ENCODE data around the gene MGMT.

GRCh38 chr10:129552119-129552518 lies 85.1 kb downstream of the MGMT start:
- TF ChIP-seq CTCF (conservative IDR thresholded peaks at IDR 0.05; ENCODE audit: low read depth, low read length): no peak
- TF ChIP-seq POLR2A (IDR thresholded peaks at IDR 0.05; ENCODE audit: low read depth, low read length): no peak
- no peak for TF ChIP-seq BHLHE40 (IDR thresholded peaks at IDR 0.05; ENCODE audit: low read depth, low read length)

Data from IMR-90 (cell line).